GM13976 (cell line): ENCODE measurements around the gene GAS2L3.

Experiments used
- DNase-seq: peaks from one replicate; pipeline ENCODE4 v3.0.0; 2012; ENCODE audit warnings: low spot score
- in situ Hi-C: fragments of 300-500 bp; cut with MboI; formaldehyde crosslinking; loops from one replicate; pipeline ENCODE4 v1.12.0; 2022; ENCODE audit warnings: low sequenced_read_pairs, mixed read lengths, inconsistent platforms; ENCODE audit not compliant: unreplicated experiment
- TF ChIP-seq, protein P1 (sequence below): IDR thresholded peaks from 2 replicates; pipeline ENCODE4 v1.5.1; 2012; ENCODE audit warnings: borderline replicate concordance, mild to moderate bottlenecking; ENCODE audit not compliant: insufficient read depth; ENCODE audit errors: extremely low read depth, missing control alignments, control extremely low read depth

Gene GAS2L3

DNA sequence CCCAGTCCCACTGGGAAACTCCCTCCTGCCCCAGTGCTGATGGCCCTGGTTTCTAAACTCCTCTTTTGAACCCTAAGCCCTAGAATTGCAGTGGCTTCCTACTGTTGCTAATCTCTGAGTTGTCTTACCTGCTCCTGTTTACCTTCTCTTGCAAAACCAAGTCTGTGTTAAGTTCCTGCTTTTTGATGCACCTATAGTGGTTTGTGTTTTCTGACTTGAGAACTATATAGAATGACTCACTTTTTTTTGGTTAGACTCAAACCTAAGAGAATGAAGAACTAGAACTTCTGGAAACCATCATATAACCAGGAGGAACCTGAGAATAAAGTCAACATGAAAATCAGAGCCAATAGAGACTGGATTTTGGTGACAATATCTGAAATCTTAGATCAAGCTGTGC is 5.5 kb upstream of the GAS2L3 start:
- DNase-seq = no peak
- in situ Hi-C loops = loop anchor here (25.0 kb wide), 1 partner anchor 331 kb away; no protein-coding TSS in a partner anchor
- TF ChIP-seq, protein P1, sequence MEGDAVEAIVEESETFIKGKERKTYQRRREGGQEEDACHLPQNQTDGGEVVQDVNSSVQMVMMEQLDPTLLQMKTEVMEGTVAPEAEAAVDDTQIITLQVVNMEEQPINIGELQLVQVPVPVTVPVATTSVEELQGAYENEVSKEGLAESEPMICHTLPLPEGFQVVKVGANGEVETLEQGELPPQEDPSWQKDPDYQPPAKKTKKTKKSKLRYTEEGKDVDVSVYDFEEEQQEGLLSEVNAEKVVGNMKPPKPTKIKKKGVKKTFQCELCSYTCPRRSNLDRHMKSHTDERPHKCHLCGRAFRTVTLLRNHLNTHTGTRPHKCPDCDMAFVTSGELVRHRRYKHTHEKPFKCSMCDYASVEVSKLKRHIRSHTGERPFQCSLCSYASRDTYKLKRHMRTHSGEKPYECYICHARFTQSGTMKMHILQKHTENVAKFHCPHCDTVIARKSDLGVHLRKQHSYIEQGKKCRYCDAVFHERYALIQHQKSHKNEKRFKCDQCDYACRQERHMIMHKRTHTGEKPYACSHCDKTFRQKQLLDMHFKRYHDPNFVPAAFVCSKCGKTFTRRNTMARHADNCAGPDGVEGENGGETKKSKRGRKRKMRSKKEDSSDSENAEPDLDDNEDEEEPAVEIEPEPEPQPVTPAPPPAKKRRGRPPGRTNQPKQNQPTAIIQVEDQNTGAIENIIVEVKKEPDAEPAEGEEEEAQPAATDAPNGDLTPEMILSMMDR = no peak

GRCh38 chr12:100572184-100572583 is 1.3 kb upstream of the GAS2L3 start:
- DNase-seq = no peak
- TF ChIP-seq, protein P1 = no peak
- in situ Hi-C loops = loop anchor here (25.0 kb wide), 1 partner anchor 335 kb away; no protein-coding TSS in a partner anchor

- TF ChIP-seq, protein P1 = no peak
- DNase-seq = peak; percentile 26
- in situ Hi-C loops = loop anchor here (25.0 kb wide), 1 partner anchor 337 kb away; no protein-coding TSS in a partner anchor
Observed at GRCh38 chr12:100574187-100575074, 947 bp downstream of the GAS2L3 start.

DNA sequence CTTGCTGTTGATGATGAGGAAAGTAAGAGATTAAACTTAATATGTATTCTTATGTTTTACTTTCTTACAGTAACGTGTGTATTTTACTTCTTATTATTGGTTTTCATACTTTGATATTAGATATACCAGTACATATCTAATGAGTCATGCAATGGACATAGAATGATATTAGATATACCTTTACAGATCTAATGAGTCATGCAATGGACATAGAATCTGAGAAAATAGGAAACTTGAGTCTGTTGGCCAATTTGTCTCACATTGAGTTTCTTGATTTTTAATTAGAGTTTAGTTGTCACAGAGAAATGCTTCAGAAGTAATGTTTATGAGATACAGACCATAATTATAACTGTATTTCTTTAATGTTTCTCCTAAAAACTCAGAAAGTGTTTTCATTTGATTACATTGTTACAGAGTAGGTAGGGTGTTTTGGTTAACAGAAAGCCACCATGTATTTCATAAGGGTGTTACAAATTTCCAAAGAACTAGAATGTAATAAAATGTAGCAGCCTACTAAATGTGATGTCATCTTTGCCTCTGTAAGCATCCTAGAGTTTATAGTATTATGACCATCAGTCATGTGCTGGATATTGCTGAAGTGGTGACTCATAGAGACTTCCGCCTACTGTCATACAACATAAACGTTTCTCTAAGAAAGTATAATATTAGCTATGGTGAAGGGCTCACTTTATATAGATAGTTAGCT is 3.0 kb downstream of the GAS2L3 start:
- in situ Hi-C loops = no loop called here
- no peak for DNase-seq
- TF ChIP-seq, protein P1 = no peak

DNA sequence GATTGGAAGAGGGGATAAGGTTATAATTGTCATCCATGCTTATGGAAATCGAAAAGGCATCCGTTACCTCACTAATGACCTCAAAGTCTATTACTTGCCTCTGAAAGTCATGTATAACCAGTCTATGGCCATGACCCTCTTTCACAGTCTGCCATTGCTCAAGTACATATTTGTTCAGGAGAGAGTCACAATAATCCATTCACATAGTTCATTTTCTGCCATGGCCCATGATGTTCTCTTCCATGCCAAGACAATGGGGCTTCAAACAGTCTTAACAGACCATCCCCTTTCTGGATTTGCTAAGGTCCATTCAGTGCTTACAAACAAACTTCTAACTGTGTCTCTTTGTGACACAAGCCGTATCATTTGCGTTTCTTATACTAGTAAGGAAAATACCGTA is 5.4 kb downstream of the GAS2L3 start:
- no peak for DNase-seq
- TF ChIP-seq, protein P1 = no peak
- in situ Hi-C loops = no loop called here

DNA sequence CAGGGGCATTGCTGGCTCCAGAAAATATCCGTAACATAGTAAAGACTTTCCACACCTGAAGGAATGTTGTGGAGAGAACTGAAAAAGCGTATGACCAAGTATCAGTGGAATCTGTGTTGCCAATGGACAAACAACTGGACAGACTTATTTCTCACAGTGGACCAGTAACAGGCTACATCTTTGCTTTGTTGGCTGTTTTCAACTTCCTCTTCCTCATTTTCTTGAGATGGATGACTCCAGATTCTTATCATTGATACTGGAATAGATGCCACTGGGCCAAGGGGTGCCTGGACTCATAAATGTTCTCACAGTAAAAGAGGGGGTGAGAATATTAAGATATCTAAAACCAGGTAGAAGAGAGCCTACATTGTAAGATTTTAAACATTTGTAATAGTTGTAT is 6.4 kb downstream of the GAS2L3 start:
- in situ Hi-C loops = no loop called here
- DNase-seq = no peak
- TF ChIP-seq, protein P1 = no peak
